GM21381 (cell line): ENCODE results near the gene EEIG2.

Experiments used
- ATAC-seq: cut with Tn5 transposase; IDR thresholded peaks from one replicate; pipeline ENCODE4 v1.9.1; 2021; ENCODE audit warnings: mild to moderate bottlenecking, moderate library complexity; ENCODE audit not compliant: unreplicated experiment

Gene EEIG2

GRCh38 chr1:108575375-108575774 is 15.5 kb downstream of the EEIG2 start:
- ATAC-seq, result no peak

DNA sequence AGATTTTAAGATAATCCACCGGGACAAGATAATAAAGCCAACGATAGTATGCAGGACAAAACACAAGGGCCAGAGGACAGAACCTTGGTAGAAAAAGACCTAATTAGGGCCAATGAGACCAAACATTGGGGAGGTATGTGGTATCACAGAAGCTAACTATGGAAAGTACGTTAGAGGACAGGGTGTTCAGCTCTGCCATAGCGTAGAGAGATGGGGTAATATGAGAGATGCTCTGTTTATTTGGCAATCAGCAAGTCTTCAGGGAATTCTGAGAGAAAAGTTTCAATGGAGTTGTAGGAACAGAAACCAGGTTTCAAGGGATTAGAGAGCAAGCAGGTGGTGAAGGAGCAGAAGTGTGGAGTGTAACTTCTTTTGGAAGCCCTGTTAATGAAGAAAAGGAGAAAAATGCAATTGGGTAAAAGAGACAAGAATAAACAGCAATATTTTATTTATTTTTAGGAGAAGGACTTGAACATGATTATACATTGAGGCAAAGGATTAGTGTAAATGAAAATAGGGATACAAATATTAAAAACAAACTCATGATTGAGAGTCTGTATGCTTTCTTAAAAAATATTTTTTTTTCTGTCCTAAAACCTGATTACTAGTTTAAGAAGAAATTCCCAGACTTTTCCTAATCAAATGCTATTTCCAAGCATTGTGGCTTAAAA is 24.0 kb downstream of the EEIG2 start:
- ATAC-seq, result no peak

GRCh38 chr1:108584428-108584856 is 24.5 kb downstream of the EEIG2 start:
- ATAC-seq, result no peak

GRCh38 chr1:108585313-108585712 is 25.4 kb downstream of the EEIG2 start:
- no peak for ATAC-seq

DNA sequence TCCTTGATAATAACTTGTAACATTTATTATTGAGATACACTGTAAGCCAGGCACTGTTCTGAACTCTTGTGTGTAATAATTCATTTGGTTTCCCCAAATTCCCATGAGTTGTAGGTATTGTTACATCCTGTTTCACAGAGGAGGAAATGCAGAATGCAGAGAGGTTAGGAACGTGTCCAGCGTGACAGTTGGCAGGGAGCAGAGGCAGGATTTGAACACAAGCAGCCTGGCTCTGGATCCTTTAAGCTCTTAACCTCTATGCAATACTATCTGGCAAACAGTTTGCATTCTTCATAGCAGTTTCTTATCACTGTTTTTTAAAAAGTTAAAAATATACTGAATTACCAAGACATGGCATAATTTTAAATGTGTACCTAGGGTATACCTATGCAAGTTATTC is 30.5 kb downstream of the EEIG2 start:
- ATAC-seq, result no peak

DNA sequence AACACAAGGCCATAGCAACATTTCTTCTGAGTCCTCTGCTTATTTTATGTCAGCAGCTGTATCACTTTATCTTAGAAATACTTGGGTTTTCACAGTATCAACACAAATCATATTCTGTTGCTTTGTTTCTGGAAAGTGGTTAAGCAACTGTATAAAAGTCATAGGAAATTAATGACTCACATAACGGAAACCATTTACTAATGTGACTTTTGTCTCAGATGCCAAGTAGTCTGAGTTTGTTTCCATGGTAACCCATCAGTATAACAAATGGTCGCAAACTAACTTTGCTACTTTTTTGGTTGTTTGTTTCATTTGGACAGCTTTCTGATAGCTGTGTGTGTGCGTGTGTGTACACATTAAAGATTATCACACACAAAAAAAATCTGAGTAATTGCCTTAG is 31.1 kb downstream of the EEIG2 start:
- ATAC-seq, result no peak

GRCh38 chr1:108591466-108591865 is 31.6 kb downstream of the EEIG2 start:
- no peak for ATAC-seq

DNA sequence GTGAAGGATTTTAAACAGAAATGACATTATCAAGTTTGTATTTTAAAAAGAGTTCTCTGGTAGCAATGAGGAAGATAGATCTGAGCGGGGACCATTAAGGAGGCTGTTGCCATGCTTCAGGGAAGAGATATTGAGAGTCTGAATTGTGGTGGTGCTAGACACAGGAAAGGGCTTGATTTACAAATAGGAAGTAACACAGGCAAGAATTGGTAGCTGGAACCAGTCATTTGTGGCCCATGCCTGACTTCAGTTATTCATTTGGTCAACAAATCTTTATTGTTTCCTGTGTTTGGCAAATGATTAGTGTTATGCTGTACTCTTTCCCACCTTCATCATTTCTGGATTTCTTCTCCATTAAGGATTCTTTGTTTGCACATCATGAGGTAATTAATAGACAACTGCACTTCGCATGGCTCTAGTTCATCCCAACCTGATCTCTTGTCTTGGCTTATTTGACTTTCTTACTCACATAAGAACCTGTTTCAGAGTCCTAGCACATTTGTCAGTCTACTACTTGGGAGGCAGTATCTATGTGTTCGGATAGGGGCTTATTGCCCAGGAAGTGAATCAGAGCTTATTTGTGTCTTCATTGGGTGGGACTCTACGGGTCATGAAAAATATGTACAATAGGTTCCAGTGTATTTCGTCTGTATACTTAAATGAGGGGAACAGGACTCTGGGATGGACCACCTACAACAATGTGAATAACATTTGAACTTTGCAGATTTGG is 32.3 kb downstream of the EEIG2 start:
- ATAC-seq, result no peak

DNA sequence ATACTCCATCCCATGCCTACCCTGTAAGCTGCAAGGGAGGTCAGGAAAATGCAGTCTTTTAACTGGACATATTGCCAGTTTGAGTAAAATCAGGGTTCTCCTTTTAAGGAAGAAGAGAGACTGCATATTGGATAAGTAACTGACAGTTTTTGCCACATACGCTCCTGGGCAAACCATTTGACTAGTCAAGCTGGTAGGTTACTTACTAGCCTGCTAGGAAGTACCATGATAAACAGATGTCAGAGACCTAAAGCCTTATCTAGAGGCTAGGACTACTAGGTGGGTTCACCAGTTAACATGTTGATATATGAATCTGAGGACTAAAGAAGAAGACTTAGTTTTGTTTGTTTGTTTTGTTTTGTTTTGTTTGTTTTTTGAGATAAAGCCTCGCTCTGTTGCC is 33.5 kb downstream of the EEIG2 start:
- ATAC-seq, result no peak

GRCh38 chr1:108595507-108595906 is 35.6 kb downstream of the EEIG2 start:
- ATAC-seq, result no peak

DNA sequence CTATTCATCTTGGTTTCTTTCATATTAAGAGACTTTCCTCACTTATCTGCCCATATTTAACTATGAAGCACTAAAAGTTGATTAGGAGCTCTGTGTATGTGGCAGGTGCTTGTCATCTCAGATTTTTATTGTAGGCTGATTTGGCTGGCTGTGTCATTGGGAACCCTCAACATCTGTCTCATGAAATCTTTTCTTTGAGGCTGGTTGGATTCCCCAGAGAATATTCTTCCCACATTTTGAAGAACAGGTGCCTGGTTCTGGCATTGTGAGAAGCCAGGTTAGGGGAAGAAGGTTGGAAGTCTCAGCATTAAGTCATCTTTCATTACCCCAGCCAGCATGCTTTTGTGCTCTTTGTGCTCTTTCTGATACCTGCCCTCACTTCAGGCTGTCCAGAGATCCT is 37.1 kb downstream of the EEIG2 start:
- no peak for ATAC-seq

GRCh38 chr1:108598340-108598739 is 38.4 kb downstream of the EEIG2 start:
- no peak for ATAC-seq

DNA sequence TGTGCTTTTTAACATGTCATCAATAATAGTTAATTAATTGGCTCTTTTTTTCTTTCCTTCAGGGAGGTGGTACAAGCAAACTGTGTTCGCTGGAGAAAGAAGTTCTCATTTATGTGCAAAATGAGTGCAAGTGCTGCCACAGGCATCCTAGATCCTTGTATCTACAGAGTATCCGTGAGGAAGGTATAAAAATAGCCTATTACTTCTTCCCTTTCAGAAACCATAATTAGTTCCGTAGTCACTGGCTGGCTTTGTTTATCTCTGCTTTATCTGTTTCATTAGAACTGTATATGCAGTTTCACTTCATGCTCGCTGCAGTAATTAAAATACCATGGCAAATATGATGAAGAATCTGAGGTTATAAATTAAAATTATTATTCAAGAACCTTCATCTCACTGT is 40.6 kb downstream of the EEIG2 start:
- no peak for ATAC-seq

DNA sequence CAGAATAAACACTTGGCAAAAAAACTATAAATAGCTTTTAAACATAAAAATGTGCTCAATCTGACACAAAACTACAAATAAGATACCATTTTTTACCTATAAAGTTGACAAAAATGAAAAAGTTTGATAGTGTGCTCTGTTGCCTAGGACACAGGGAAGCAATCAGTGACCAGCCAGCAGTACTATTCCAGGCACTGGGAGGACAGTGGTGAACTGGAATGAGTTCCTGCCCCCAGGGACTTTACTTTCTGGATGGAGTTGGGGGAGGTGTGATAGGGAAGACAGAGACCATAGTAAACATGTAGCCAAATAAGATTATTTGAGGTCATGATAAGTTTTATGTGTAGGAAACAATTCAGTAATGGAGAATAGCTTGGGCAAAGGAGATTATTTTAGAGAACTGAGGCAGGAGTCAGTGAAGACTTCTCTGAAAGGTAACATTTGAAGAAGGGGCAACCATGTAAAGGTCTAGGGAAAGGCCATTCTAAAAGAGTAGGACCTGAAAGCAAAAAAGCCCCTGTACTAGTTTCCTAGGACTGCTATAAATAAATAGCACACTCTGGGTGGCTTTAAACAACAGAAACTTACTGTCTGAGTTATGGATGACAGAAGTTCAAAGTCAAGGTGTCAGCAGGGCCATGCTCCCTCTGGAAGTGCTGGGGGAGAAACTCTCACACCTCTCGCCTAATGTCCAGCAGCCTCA is 42.0 kb downstream of the EEIG2 start:
- no peak for ATAC-seq

- no peak for ATAC-seq
These were observed 45.7 kb downstream of the EEIG2 start for GRCh38 chr1:108605633-108606032.

- no peak for ATAC-seq
These were observed 46.6 kb downstream of the EEIG2 start for GRCh38 chr1:108606478-108606877.

GRCh38 chr1:108609483-108610049 is 49.7 kb downstream of the EEIG2 start:
- no peak for ATAC-seq
